Stimulated activated CD8-positive, alpha-beta memory T cell treated with anti-CD3 and anti-CD28 coated beads, Interleukin-7, amount 100 ng/mL, for 1 hour (primary cell): ENCODE measurements around the gene EIF4EBP2.

Experiments
- DNase-seq, 2 donors: peaks; one replicate each; pipeline ENCODE4 v3.0.0-alpha.2; 2020; ENCODE audit warnings: low read depth in 2 of 2

The EIF4EBP2 gene

DNA sequence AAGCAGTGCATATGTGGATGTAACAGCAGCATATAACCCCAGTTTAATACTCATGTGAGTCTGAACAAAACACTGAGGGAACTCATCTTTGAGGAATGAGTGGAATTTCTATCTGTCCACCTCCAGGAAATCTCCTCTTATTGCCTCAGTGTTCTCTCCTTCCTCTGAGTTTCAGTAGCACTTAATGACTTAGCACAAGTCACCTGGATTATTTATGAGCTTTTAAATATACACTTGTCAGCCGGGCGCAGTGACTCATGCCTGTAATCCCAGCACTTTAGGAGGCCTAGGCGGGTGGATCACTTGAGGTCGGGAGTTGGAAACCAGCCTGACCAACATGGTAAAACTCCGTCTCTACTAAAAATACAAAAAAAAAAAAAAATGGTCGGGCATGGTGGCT is 25.8 kb upstream of the EIF4EBP2 start:
- DNase-seq: no peak

- DNase-seq: no peak
Measured at GRCh38 chr10:70379581-70380176, 24.3 kb upstream of the EIF4EBP2 start.

- DNase-seq: no peak
Measured at GRCh38 chr10:70380350-70381135, 23.4 kb upstream of the EIF4EBP2 start.

- DNase-seq: no peak
Measured at GRCh38 chr10:70381471-70382421, 22.2 kb upstream of the EIF4EBP2 start.

GRCh38 chr10:70391654-70392053 is 12.3 kb upstream of the EIF4EBP2 start:
- no peak for DNase-seq

DNA sequence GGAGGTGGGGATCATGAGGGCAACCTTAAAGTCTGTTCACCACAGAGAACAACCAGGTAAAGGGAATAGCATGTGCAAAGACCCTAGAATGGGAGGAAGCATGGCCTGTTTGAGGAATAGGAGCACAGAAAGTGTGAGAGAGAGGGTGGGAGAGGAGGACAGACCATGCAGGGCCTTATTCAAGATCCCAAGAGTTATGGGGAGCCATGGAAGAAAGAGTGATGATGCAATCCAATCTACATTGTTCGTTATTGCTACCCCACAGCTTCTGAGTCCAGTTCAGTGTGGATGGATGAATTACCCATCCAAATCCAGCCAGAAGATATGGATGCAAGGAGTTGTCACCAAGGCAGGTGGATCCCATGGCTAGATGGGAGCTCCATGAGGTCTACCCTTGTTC is 7.8 kb upstream of the EIF4EBP2 start:
- no peak for DNase-seq

GRCh38 chr10:70399177-70399576 is 4.8 kb upstream of the EIF4EBP2 start:
- no peak for DNase-seq

GRCh38 chr10:70403483-70404035 is 386 bp upstream of the EIF4EBP2 start:
- no peak for DNase-seq

DNA sequence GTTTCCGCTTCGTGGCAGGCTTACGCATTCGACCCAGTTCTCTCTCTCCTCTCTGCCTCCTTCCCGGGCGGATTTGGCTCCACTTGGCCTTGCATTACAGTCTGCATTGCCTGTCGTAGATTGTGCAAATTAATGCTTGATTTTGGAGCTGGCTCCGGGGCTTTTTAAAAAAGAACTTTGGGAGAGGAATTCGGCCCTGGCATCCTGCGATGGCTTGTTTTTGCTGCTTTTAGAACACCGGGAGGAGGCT is 767 bp downstream of the EIF4EBP2 start:
- no peak for DNase-seq

- no peak for DNase-seq
Measured at GRCh38 chr10:70405037-70405824, 1.3 kb downstream of the EIF4EBP2 start.

DNA sequence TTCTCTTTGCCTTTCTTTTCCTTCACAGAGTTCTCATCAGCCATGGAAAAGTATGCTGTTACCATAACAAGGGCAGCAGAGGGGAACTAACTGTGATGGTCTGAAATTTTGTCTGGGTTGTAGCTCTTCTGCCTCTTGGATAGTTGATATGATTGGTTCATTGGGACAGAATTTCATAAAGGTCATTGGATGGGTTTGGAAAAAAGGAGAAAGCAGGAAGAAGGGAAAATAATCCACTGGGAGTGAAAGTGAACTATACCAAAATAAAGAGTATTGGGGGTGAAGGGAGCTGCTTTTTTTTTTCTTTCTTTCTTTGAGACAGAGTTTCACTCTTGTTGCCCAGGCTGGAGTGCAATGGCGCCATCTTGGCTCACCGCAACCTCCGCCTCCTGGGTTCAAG is 5.8 kb downstream of the EIF4EBP2 start:
- no peak for DNase-seq

DNA sequence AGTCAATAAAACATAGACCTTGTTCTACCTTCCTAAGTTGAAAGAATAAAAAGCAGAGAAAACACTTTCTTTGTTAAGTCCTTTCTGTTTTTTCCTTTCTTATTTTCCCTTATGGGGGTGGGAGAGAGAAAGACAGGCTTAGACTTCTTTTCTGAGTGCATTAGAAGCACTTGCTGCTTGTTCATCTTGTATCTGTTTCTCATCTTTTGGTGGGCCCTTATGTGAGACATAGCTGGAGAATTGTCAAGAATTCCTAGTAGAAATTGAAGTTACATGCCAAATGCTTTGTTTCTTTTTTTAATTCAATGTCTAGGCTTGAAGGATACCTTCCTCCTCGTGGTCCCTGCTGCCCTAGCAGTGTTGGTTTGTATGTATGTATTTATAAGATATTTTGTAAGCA is 6.7 kb downstream of the EIF4EBP2 start:
- DNase-seq: no peak

GRCh38 chr10:70412356-70412755 is 8.4 kb downstream of the EIF4EBP2 start:
- no peak for DNase-seq

DNA sequence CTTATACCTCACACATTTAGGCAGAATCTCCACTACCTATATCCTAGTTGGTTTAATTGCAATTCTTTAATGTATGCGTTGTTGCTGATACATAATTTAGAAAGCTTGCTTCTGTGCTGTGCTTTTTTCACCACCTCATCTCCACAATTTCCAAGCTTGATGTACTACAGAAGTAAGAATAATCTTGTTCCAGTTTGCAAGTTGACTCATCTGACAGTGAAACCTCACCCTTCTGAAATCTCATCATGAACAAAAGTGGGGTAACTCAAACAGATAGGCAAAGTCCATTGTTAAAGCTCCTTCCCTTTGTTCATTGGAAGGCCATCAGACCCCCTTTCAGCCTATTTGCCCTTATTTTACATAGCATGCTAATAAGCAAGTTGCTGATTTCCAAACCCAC is 13.6 kb downstream of the EIF4EBP2 start:
- no peak for DNase-seq

DNA sequence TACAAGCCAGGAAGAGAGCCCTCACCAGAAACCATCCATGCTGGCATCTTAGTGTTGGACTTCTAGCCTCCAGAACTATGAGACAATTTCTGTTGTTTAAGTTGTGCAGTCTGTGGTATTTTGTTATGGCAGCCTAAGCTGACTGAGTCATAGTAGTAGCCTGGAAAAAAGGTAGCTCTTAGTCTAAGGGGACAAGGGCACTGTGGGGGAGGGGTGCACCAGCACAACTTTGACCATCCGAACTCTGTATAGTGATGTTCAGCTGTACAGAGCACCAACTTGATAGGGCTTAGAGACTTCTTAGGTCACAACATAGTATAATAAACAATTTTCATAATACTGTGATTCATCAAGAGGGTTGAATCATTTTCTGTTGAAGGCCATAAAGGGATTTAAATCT is 14.3 kb downstream of the EIF4EBP2 start:
- no peak for DNase-seq

DNA sequence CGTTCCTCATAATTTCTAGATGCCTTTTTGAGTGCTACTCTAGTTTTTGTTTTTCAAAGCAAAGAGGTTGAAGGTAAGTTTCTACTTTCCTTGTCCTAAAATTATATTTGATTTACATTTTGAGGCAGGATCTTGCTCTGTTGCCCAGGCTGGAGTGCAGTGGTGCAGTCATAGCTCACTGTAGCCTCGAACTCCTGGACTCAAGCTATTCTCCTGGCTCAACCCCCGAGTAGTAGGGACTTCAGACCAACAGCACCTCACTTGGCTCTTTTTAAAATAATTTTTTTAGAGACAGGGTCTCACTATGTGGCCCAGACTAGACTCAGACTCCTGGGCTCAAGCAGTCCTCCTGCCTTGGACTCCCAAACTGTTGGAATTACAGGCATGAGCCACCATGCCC is 14.8 kb downstream of the EIF4EBP2 start:
- DNase-seq: no peak

DNA sequence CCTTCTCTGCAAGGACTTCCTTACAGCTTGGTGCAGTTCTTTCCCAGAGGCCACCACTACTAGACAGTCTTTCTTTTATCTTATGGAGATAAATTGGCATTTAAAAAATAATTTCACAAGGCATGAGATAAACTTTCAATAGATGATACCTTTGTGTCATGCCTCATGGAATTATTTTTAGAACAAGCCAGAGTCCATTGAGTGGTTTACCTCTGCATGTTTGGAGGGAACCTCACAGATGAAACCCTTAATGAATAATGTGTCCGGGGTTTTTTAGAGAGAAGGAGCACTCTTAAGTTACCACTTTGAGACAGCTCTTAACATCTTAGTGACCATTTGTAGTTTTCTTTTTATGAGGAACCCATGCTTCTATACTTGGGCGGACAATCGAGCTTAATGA is 20.4 kb downstream of the EIF4EBP2 start:
- DNase-seq: no peak

DNA sequence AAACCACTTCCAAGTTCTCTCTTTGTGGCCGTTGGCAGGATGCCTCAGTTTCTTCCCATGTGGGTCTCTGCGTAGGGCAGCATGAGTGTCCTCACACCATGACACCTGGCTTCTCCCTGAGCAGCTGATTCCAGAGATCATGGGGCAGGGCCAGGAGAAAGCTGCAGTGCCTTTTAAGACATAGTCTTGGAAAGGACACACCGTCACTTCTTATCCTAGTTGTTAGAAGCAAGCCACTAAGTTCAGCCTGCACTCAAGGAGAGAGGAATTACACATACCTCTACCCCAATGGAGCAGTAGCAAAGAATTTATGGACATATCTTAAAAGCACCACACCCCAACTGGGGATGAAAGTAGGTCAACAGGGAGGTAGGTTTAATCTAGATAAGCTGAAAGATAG is 21.2 kb downstream of the EIF4EBP2 start:
- no peak for DNase-seq

GRCh38 chr10:70426823-70427222 is 22.9 kb downstream of the EIF4EBP2 start:
- DNase-seq: no peak

- DNase-seq: no peak
Measured at GRCh38 chr10:70430493-70431445, 26.8 kb downstream of the EIF4EBP2 start.

DNA sequence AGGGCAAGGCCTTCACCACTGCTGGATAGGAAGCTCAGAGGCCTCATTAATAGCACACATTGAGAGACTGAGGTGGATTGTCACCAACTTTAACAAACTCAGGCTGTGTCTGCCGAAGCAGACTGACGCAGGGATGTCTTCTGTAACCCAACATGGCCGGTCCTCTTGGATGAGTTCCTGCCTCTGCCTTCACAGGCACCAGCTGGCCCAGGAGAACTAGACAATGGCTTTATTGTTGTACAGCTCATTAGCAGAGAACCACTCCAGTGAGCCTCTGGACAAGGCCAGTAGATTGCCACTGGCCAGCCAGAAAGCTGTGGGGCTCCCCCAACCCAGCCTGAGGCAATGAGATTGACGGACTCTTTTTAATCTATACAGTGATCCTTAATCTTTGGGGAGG is 28.2 kb downstream of the EIF4EBP2 start:
- no peak for DNase-seq
